GM12891 (cell line): ENCODE measurements around the gene NAT10.
"Not testable (repeated sequence)": the region's sequence is repeated elsewhere in the genome, so short reads cannot be mapped to it uniquely, and the experiment has no call there.

Experiments
- DNase-seq: peaks from one replicate; pipeline ENCODE4 v3.0.0; 2011; ENCODE audit warnings: low spot score; ENCODE audit not compliant: insufficient read length
- FAIRE-seq: peaks from 2 replicates; lab custom pipeline; 2011; peaks lifted over from hg19 to GRCh38; lab: Jason Lieb, UNC
- PAX5 ChIP-seq: IDR thresholded peaks from 2 replicates; pipeline ENCODE4 v1.6.1; 2011; ENCODE audit warnings: low read length, moderate library complexity, mild to moderate bottlenecking; ENCODE audit not compliant: insufficient read depth, severe bottlenecking
- POLR2A ChIP-seq: IDR thresholded peaks from 2 replicates; pipeline ENCODE4 v1.6.1; 2011; ENCODE audit warnings: low read depth, low read length, control low read depth
- POLR2AphosphoS5 ChIP-seq: IDR thresholded peaks from 2 replicates; pipeline ENCODE4 v1.6.1; 2011; ENCODE audit warnings: low read depth, low read length, control low read depth
- POU2F2 ChIP-seq: IDR thresholded peaks from 2 replicates; pipeline ENCODE4 v1.6.1; 2011; ENCODE audit warnings: low read depth, mild to moderate bottlenecking, control low read depth, low read length, moderate library complexity
- SPI1 ChIP-seq: IDR thresholded peaks from 2 replicates; pipeline ENCODE4 v1.6.1; 2011; ENCODE audit warnings: low read depth, low read length, control low read depth
- TAF1 ChIP-seq: IDR thresholded peaks from 2 replicates; pipeline ENCODE4 v1.6.1; 2011; ENCODE audit warnings: low read depth, low read length, control low read depth

Gene NAT10

DNA sequence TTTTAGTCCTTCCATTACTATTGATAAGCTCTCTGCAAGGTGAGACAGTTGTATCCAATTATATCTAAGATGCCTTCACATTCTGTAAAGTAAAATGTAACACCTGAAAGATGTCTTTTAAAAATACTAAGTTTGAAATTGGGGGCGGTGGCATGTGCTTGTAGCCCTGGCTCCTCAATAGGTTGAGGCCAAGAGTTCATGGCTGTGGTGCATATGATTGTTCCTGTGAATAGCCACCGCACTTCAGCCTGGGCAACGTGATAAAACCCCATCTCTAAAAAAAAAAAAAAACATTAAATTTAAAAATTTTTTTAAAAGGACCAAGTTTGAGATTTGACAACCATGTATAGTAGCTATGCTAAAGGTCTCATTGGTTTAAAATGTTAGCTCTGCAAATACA, 33.4 kb upstream of the NAT10 start:
- FAIRE-seq (no peak), DNase-seq (no peak)
- TF ChIP-seq TAF1 (no peak), SPI1 (no peak), POLR2AphosphoS5 (no peak), POU2F2 (no peak), POLR2A (no peak)

DNA sequence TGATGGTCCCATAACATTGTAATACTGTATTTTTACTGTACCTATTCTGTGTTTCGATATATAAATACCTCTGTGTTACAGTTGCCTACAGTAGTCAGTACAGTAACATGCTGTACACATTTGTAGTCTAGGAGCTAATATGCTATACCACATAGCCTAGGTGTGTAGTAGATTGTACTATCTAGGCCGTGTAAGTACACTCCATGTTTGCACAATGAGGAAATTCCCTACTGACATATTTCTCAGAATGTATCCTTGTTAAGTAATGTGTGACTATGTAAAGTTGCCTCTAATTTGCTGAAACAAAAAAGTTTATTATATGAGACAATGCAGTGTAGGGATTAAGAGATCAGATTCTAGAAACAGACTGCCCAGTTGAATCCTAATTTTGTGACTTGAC, 32.6 kb upstream of the NAT10 start:
- TF ChIP-seq POLR2AphosphoS5 (no peak), PAX5 (no peak), POLR2A (no peak), SPI1 (no peak), POU2F2 (no peak), TAF1 (no peak)
- FAIRE-seq, result peak; percentile 58

DNA sequence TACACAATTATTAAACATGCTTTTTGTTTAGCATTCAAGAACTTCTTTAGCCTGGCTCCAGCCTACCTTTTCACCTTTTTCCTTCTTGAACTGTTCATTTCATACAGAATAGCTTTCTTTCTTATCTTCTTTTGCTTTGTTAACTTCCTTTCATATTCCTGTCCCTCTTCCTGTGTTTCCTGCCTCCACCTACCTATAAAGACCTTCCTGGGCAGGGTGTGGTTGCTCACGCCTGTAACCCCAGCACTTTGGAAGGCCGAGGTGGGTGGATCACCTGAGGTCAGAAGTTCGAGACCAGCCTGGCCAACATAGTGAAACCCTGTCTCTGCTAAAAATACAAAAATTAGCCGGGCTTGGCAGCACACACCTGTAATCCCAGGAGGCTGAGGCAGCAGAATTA, 31.0 kb upstream of the NAT10 start:
- TF ChIP-seq POLR2A (no peak), POU2F2 (no peak)
- DNase-seq (no peak), FAIRE-seq (peak; percentile 20)

More for the DNA sequence above, 32.6 kb upstream of the NAT10 start:
- no peak for DNase-seq

DNA sequence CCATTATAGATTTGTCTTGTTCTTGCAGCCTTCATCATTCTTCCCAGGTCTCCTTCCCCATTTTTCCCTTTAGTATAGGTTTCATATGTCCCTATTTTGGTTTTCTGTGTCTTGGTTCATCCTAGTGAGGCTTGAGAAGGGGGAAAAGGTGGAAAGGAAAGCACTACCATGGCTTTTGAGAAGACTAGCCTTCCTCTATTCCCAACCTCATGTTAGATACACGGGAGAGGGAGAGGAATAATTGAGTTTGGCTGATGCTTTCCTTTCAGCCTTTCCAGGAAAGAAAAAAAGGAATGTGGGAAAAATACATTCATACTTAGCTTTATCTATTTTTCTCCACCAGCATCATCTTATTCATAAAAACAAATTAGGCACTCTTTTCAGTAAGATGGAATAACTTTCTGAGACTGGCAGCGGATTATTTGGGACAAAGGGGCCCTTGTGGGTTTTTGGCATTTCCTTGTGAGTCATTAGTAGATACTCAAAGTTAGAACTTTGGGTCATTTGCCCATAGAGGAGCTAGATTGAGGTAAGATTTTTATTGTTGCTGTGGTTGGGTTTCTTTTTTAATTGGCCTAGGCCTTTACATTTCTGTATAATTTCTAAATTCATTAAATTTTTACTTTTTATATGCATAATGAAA, 30.1 kb upstream of the NAT10 start:
- no peak for TF ChIP-seq POLR2A
- no peak for TF ChIP-seq TAF1
- TF ChIP-seq POLR2AphosphoS5, result no peak
- TF ChIP-seq SPI1, result no peak
- TF ChIP-seq PAX5, result no peak
- no peak for TF ChIP-seq POU2F2
- no peak for FAIRE-seq
- DNase-seq, result no peak

DNA sequence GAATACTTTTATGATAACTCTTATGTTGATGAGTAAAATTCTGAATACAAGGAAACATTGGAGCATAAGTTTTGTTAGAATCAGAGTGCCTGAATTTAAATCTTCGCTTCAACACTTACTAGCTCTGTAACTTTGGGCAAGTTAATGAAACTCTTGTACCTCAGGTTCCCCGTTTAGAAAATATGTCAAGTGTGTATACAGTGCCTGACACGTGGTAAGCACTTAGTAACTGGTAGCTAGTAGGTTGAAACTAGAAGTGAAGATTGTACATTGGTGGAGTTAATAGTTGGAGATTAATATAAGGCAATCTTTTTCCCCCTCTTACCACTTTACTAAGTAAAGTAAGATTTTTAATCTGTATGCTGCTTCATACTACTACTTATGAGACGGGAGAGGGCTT, 24.8 kb upstream of the NAT10 start:
- DNase-seq (no peak), FAIRE-seq (peak; percentile 20)

DNA sequence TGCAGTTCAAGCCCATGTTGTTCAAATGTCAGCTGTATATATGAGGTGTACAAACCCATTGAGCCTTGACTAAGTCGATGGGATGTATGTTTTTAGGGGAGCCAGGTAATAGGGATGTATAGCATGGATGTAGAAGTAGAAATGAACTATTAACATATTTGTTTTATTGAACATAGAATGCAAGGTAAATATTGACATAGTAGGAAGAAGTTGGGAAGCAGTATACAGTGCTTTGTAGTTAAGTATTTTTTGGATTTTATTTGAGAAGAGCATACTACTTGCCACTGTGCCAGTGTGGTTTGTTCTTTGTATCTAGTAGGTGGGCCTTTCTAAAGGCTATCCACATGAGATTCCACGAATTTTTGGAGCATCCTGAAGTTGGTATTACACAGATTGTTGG, 20.8 kb upstream of the NAT10 start:
- FAIRE-seq, result no peak

More for the DNA sequence above, 24.8 kb upstream of the NAT10 start:
- TF ChIP-seq POLR2A (no peak), POLR2AphosphoS5 (no peak), POU2F2 (no peak), SPI1 (no peak), TAF1 (no peak), PAX5 (no peak)

DNA sequence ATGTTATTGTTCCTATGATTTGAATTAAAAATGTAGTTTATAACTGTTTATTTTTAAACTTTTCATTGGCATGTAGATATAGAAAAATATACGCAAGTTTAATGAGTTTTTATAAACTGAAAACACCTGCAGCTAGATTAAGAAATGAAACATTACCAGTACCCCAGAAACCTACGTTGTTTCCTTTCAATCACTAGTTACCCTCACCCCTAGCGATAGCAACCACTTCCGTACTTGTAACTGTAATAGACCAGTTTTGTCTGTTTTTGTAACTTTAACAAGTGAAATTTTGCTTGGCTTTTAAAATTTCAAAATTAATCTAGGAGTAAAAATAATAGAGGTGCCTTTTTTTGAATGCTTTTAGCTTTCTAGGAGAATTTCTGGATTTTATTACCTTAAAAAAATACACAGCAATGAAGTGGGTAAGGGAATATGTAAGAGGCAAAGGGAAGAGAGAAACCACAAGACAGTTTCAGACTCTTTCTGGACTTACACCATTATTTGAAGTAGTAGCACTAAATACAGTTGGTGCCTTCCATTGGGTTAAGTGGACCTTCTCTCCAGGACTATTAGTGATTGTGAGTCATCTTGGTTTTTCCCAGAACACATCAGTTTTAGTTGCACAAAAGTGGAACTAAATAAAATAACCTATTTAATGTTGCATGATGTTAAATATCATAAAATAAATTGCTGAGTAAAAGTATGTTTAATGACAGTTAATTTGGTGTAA, 18.7 kb upstream of the NAT10 start:
- no peak for TF ChIP-seq TAF1
- no peak for TF ChIP-seq POLR2AphosphoS5
- peak; percentile 30; the same call in 1 of the 2 replicates for TF ChIP-seq SPI1
- no peak for TF ChIP-seq POLR2A
- TF ChIP-seq POU2F2, result no peak
- DNase-seq (no peak), FAIRE-seq (no peak)

More for the DNA sequence above, 20.8 kb upstream of the NAT10 start:
- TF ChIP-seq SPI1, result no peak
- no peak for TF ChIP-seq POLR2AphosphoS5
- TF ChIP-seq POLR2A, result no peak
- no peak for TF ChIP-seq PAX5
- no peak for TF ChIP-seq POU2F2
- TF ChIP-seq TAF1, result no peak
- no peak for DNase-seq

DNA sequence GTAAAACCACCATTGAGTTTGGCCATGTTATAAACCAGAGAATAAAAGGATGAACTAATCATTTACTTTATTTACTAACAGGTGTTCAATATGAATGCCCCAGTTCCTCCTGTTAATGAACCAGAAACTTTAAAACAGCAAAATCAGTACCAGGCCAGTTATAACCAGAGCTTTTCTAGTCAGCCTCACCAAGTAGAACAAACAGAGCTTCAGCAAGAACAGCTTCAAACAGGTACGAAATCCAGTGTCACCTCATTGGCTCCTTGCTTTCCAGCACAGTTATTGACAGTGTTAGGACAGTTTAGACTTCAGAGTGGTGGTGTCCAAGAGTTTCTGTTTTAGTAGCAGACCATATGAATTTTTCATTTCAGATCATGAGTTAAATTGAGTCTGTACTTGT, 13.6 kb upstream of the NAT10 start:
- TF ChIP-seq SPI1 (no peak), POLR2AphosphoS5 (no peak), POU2F2 (no peak), PAX5 (no peak), TAF1 (no peak), POLR2A (no peak)
- FAIRE-seq (no peak), DNase-seq (no peak)

DNA sequence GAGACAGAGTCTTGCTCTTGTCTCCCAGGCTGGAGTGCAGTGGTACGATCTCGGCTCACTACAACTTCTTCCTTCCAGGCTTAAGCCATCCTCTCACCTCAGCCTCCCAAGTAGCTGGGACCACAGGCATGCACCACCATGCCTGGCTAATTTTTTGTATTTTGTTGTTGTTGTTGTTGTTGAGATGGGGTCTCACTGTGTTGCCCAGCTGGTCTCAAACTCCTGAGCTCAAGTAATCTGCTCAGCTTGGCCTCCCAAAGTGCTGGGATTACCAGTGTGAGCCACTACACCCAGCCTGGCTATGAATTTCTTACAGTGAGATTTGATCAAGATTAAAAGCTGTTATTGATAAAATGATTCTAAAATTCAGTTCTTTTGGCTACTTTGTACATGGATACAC, 10.5 kb upstream of the NAT10 start:
- not testable (repeated sequence) for DNase-seq, FAIRE-seq

DNA sequence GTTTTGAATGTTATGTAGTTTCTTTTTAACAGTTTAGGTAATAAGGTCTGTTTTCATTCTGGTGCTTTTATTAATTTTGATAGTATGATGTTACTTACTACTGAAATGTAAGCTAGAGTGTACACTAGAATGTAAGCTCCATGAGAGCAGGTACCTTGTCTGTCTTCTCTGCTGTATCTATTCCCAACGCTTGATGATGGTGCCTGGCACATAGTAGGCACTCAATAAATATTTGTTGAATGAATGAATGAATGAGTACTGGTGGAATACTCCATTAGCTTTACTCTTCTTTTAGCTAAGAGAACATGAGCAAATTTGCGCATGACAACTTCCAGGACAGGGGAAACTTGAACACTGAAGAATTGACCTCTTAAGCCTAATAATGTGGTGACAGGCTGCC, 6.6 kb upstream of the NAT10 start:
- TF ChIP-seq POU2F2 (no peak), TAF1 (no peak), POLR2A (no peak), SPI1 (no peak), PAX5 (no peak), POLR2AphosphoS5 (no peak)
- FAIRE-seq, result no peak
- no peak for DNase-seq

DNA sequence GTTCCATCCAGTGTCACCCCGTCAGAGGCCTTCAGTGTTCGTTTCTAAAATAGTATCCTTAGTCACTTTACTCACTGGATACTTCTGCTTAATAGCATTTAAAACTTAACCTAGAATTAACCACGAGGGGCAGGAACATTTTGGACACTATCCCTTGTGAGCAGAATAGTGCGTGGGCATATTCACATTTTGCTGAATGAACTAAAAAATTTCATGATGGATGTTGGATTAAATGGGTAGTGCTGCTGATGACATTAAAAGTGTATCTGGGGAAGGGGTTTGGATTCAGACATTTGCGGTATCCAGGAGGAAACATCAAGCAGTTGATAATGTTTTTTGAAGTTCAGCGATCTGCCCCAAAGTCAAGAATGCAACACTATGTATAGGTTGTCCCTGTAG, 750 bp upstream of the NAT10 start:
- no peak for TF ChIP-seq POLR2A
- no peak for TF ChIP-seq POU2F2
- no peak for TF ChIP-seq TAF1
- TF ChIP-seq SPI1, result no peak
- no peak for TF ChIP-seq POLR2AphosphoS5
- no peak for TF ChIP-seq PAX5
- FAIRE-seq (no peak), DNase-seq (no peak)
